H1 (cell line): Measurements from ENCODE around the gene KRTAP12-4. TPM values are rescaled to one million over a fixed set of nuclear protein-coding genes. Genes with fewer than 3 reads are reported as not detected.

ENCODE experiments used
- CTCF ChIA-PET: fragments of 300-600 bp; sonication (Branson Sonifier 250); formaldehyde crosslinking; loops from one replicate; lab custom pipeline; 2021; ENCODE audit not compliant: partially characterized antibody; lab: Charles Lee
- POLR2A ChIA-PET: fragments of 300-600 bp; sonication (Branson Sonifier 250); formaldehyde crosslinking; loops from one replicate; lab custom pipeline; 2021; ENCODE audit warnings: inconsistent platforms; ENCODE audit not compliant: partially characterized antibody; lab: Charles Lee
- DNase-seq, 2 experiments: peaks; one replicate each; pipeline versions ENCODE4 v3.0.0 to v3.0.0-alpha.2; 2010 to 2022; ENCODE audit warnings: low spot score in 2 of 2, low read depth in 1 of 2, mixed read lengths in 1 of 2
- FAIRE-seq: peaks from 2 replicates; lab custom pipeline; 2011; peaks lifted over from hg19 to GRCh38; lab: Jason Lieb, UNC
- H2AFZ ChIP-seq: 2 replicates; pipeline ENCODE4 v1.8.1; 2012; ENCODE audit warnings: low read length, inconsistent platforms
- H2AK5ac ChIP-seq: 2 replicates; pipeline ENCODE4 v1.6.1; 2013; ENCODE audit warnings: low read depth, low read length
- H2BK120ac ChIP-seq: replicated peaks from 2 replicates; pipeline ENCODE3; 2013; ENCODE audit warnings: low read depth, low read length, inconsistent platforms
- H2BK12ac ChIP-seq: 2 replicates; pipeline ENCODE4 v1.6.1; 2013; ENCODE audit warnings: low read depth, low read length
- H2BK15ac ChIP-seq: 2 replicates; pipeline ENCODE4 v1.6.1; 2013; ENCODE audit warnings: low read length
- H2BK20ac ChIP-seq: 2 replicates; pipeline ENCODE4 v1.6.1; 2013; ENCODE audit warnings: low read length
- H2BK5ac ChIP-seq: 2 replicates; pipeline ENCODE4 v1.6.1; 2013; ENCODE audit warnings: low read depth, low read length
- H3K14ac ChIP-seq: 2 replicates; pipeline ENCODE4 v1.6.1; 2013; ENCODE audit warnings: inconsistent platforms; ENCODE audit not compliant: insufficient read length
- H3K18ac ChIP-seq: 2 replicates; pipeline ENCODE4 v1.6.1; 2013; ENCODE audit warnings: low read length; ENCODE audit errors: extremely low read depth
- H3K23ac ChIP-seq: 2 replicates; pipeline ENCODE4 v1.6.1; 2013; ENCODE audit warnings: inconsistent platforms; ENCODE audit not compliant: insufficient read length
- H3K23me2 ChIP-seq: 2 replicates; pipeline ENCODE4 v1.6.1; 2013; ENCODE audit warnings: low read depth, low read length
- H3K27ac ChIP-seq: 2 replicates; pipeline ENCODE4 v1.6.1; 2011; ENCODE audit warnings: low read depth, low read length, inconsistent platforms
- H3K27me3 ChIP-seq, 4 experiments: replicated peaks in 1 of 4; 1 replicate in 1 of 4; 2 replicates in 3 of 4; pipeline versions ENCODE4 v1.6.1 to v1.8.1; 2011 to 2013; ENCODE audit warnings: low read length in 3 of 4, mild to moderate bottlenecking in 3 of 4, inconsistent platforms in 2 of 4, mixed read lengths in 2 of 4, moderate library complexity in 1 of 4; ENCODE audit not compliant: control insufficient read depth in 3 of 4, insufficient read depth in 3 of 4; ENCODE audit errors: extremely low read depth in 1 of 4
- H3K36me3 ChIP-seq, 4 experiments: 2 replicates each; pipeline versions ENCODE4 v1.6.1 to v1.8.1; 2011 to 2013; ENCODE audit warnings: mild to moderate bottlenecking in 4 of 4, low read length in 3 of 4, moderate library complexity in 2 of 4, control low read depth in 1 of 4, inconsistent platforms in 1 of 4; ENCODE audit not compliant: insufficient read depth in 4 of 4, control insufficient read depth in 2 of 4
- H3K4ac ChIP-seq: replicated peaks from 2 replicates; pipeline ENCODE3; 2013; ENCODE audit warnings: low read length, low read depth, mixed read lengths, inconsistent platforms; ENCODE audit not compliant: insufficient read length
- H3K4me1 ChIP-seq, 4 experiments: replicated peaks in 1 of 4; 1 replicate in 1 of 4; 2 replicates in 3 of 4; pipeline versions ENCODE4 v1.6.1 to v1.8.1; 2011 to 2013; ENCODE audit warnings: low read length in 3 of 4, inconsistent platforms in 2 of 4, mixed read lengths in 1 of 4; ENCODE audit not compliant: insufficient read depth in 4 of 4, control insufficient read depth in 3 of 4
- H3K4me2 ChIP-seq, 2 experiments: 2 replicates each; pipeline versions ENCODE4 v1.6.1 to v1.8.1; 2011 to 2013; ENCODE audit warnings: low read depth in 2 of 2, low read length in 2 of 2, control low read depth in 1 of 2, inconsistent platforms in 1 of 2, mild to moderate bottlenecking in 1 of 2; ENCODE audit not compliant: insufficient read depth in 1 of 2
- H3K4me3 ChIP-seq, 4 experiments: fragments of 200-600, 300-600 bp in 1 of 4; sonication (generic), shearing (Covaris generic), sonication (Bioruptor Twin) in 1 of 4; 2 replicates each; pipeline versions ENCODE4 v1.5.1 to v1.8.1; 2011 to 2016; ENCODE audit warnings: low read length in 4 of 4, low read depth in 3 of 4, control low read depth in 2 of 4, inconsistent platforms in 2 of 4, mild to moderate bottlenecking in 2 of 4, mixed read lengths in 1 of 4, moderate library complexity in 1 of 4; ENCODE audit not compliant: insufficient read depth in 2 of 4; ENCODE audit errors: extremely low read depth in 1 of 4
- H3K56ac ChIP-seq: replicated peaks from 2 replicates; pipeline ENCODE3; 2013; ENCODE audit warnings: low read depth, mild to moderate bottlenecking, mixed read lengths, low read length, inconsistent platforms; ENCODE audit not compliant: insufficient read length
- H3K79me1 ChIP-seq: 2 replicates; pipeline ENCODE4 v1.6.1; 2013; ENCODE audit warnings: low read depth, low read length, control low read depth
- H3K79me2 ChIP-seq, 2 experiments: 2 replicates each; pipeline versions ENCODE4 v1.6.1 to v1.8.1; 2012 to 2013; ENCODE audit warnings: low read length in 2 of 2, mild to moderate bottlenecking in 2 of 2, inconsistent platforms in 1 of 2; ENCODE audit not compliant: insufficient read depth in 2 of 2, control insufficient read depth in 1 of 2
- H3K9ac ChIP-seq, 4 experiments: replicated peaks in 1 of 4; 1 replicate in 1 of 4; 2 replicates in 3 of 4; pipeline versions ENCODE4 v1.6.1 to v1.8.1; 2011 to 2013; ENCODE audit warnings: low read depth in 3 of 4, low read length in 3 of 4, control low read depth in 2 of 4, mild to moderate bottlenecking in 2 of 4, moderate library complexity in 2 of 4, inconsistent platforms in 1 of 4; ENCODE audit errors: extremely low read depth in 1 of 4
- H3K9me3 ChIP-seq, 2 experiments: 2 replicates each; pipeline versions ENCODE4 v1.6.1 to v1.8.1; 2012 to 2013; ENCODE audit warnings: mild to moderate bottlenecking in 2 of 2, moderate library complexity in 2 of 2, control low read depth in 1 of 2, inconsistent platforms in 1 of 2, low read depth in 1 of 2, low read length in 1 of 2, mixed read lengths in 1 of 2; ENCODE audit not compliant: insufficient read depth in 2 of 2
- H4K20me1 ChIP-seq, 2 experiments: replicated peaks in 1 of 2; 2 replicates each; pipeline versions ENCODE3 to v1.8.1; 2011 to 2013; ENCODE audit warnings: inconsistent platforms in 2 of 2, low read length in 2 of 2, mild to moderate bottlenecking in 1 of 2; ENCODE audit not compliant: insufficient read depth in 2 of 2, control insufficient read depth in 1 of 2
- H4K5ac ChIP-seq: 2 replicates; pipeline ENCODE4 v1.6.1; 2013; ENCODE audit warnings: low read length, low read depth, mixed read lengths, inconsistent platforms; ENCODE audit not compliant: insufficient read length
- H4K8ac ChIP-seq: 2 replicates; pipeline ENCODE4 v1.8.0; 2013; ENCODE audit warnings: mild to moderate bottlenecking, moderate library complexity, low read length, inconsistent platforms; ENCODE audit not compliant: insufficient read depth; ENCODE audit errors: extremely low read depth
- H4K91ac ChIP-seq: replicated peaks from 2 replicates; pipeline ENCODE3; 2013; ENCODE audit warnings: low read length, mixed read lengths, inconsistent platforms; ENCODE audit not compliant: insufficient read length
- ASH2L ChIP-seq: fragments of 200-600, 300-600 bp; sonication (generic); IDR thresholded peaks from one replicate; pipeline ENCODE4 v1.7.1; 2017; ENCODE audit warnings: low read length
- CHD1 ChIP-seq: IDR thresholded peaks from 2 replicates; pipeline ENCODE4 v1.6.1; 2012; ENCODE audit warnings: low read depth, low read length, improper control_type of control experiment
- FOSL1 ChIP-seq: IDR thresholded peaks from 2 replicates; pipeline ENCODE4 v1.6.1; 2011; ENCODE audit warnings: mild to moderate bottlenecking, low read depth, low read length, moderate library complexity; ENCODE audit not compliant: insufficient read depth
- HDAC6 ChIP-seq: IDR thresholded peaks from one replicate; pipeline ENCODE4 v1.7.1; 2012; ENCODE audit warnings: low read depth, mild to moderate bottlenecking, inconsistent platforms, low read length, moderate library complexity
- JUND ChIP-seq: IDR thresholded peaks from 2 replicates; pipeline ENCODE4 v1.6.1; 2011; ENCODE audit warnings: mild to moderate bottlenecking, improper control_type of control experiment, low read length
- PHF8 ChIP-seq: fragments of 200-600 bp; sonication (generic); conservative IDR thresholded peaks from 2 replicates; pipeline ENCODE4 v1.7.1; 2012; ENCODE audit warnings: low read depth, mild to moderate bottlenecking, inconsistent platforms, low read length, moderate library complexity
- RNF2 ChIP-seq: fragments of 200-900, 300-1000 bp; sonication (generic); IDR thresholded peaks from 2 replicates; pipeline ENCODE4 v1.7.1; 2016; ENCODE audit warnings: borderline replicate concordance, low read depth, mild to moderate bottlenecking, antibody characterized with exemption, low read length; ENCODE audit not compliant: poor library complexity, severe bottlenecking; ENCODE audit errors: missing control alignments
- TAF1 ChIP-seq: IDR thresholded peaks from 2 replicates; pipeline ENCODE4 v1.6.1; 2011; ENCODE audit warnings: mild to moderate bottlenecking, low read depth, low read length
- TAF7 ChIP-seq: optimal IDR thresholded peaks from 2 replicates; pipeline ENCODE3; 2011; ENCODE audit warnings: low read depth, mild to moderate bottlenecking, inconsistent platforms, low read length, moderate library complexity, borderline replicate concordance
- WGBS, 2 experiments: shearing (Covaris generic) in 1 of 2; methylation state at CpG; one replicate each; pipeline versions ENCODE4 v1.1.6 to v1.1.7; 2013 to 2015; ENCODE audit warnings: low lambda C conversion rate in 2 of 2, mixed read lengths in 2 of 2, inconsistent platforms in 1 of 2, low coverage in 1 of 2, missing lambda C conversion rate in 1 of 2; ENCODE audit not compliant: insufficient replicate concordance in 2 of 2, insufficient coverage in 1 of 2, insufficient read length in 1 of 2; ENCODE audit errors: extremely low coverage in 1 of 2, missing lambda C conversion rate in 1 of 2; 5-methylcytosine and 5-hydroxymethylcytosine counted together
- long read RNA-seq, 2 experiments: library from RNA in 1 of 2; library from capped mRNA in 1 of 2; stranded (forward); transcript quantifications; one replicate each; pipeline ENCODE4 v2.0.0, GENCODE V29; 2021; ENCODE audit warnings: inconsistent platforms in 1 of 2
- polyA minus RNA-seq, 3 experiments: library from RNA; depleted of rRNA, polyadenylated mRNA; stranded (reverse); fragments of >200 nt; gene quantifications; 1 replicate in 2 of 3; 2 replicates in 1 of 3; pipeline ENCODE4 v1.2.3, GENCODE V29; 2011
- polyA plus RNA-seq, 7 experiments: library from polyadenylated mRNA; depleted of rRNA in 3 of 7; stranded (reverse) in 5 of 7; unstranded in 2 of 7; fragments of >200 nt in 5 of 7; fragments of 200-250 nt in 2 of 7; gene quantifications; 1 replicate in 5 of 7; 2 replicates in 1 of 7; 4 replicates in 1 of 7; pipeline versions ENCODE4 v1.2.1 to v1.2.3, GENCODE V29; 2011 to 2013; ENCODE audit warnings: missing spikeins in 2 of 7, mixed read lengths in 2 of 7
- total RNA-seq: library from RNA; stranded (reverse); fragmentation: NEBNext Ultra II Directional; extraction: Animal tissue kit (Norgen Biotek cat#: 25700); gene quantifications from 2 replicates; pipeline ENCODE4 v1.2.1, GENCODE V29; 2021
- TF ChIP-seq, protein P1 (sequence below): IDR thresholded peaks from 2 replicates; pipeline ENCODE4 v1.6.1; 2011; ENCODE audit warnings: low read depth, mild to moderate bottlenecking, low read length; ENCODE audit not compliant: insufficient read depth

The KRTAP12-4 gene, protein sequence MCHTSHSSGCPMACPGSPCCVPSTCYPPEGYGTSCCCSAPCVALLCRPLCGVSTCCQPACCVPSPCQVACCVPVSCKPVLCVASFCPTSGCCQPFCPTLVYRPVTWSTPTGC
- not detected in 2 replicates for total RNA-seq
- polyA plus RNA-seq (2011; rRNA removed) = 0.75 TPM in 1 of 2 replicates, not detected in the other
- polyA plus RNA-seq (2011; cell fraction: cytosol; rRNA removed) = not detected
- polyA plus RNA-seq (2011; cell fraction: nucleus; rRNA removed) = 0.70 TPM
- not detected in 4 replicates for polyA plus RNA-seq (2012, experiment 1 of 2)
- not detected for polyA plus RNA-seq (2012, experiment 2 of 2)
- not detected for polyA plus RNA-seq (2013, experiment 1 of 2)
- not detected for polyA plus RNA-seq (2013, experiment 2 of 2)
- polyA minus RNA-seq (2011; rRNA and poly(A)+ RNA removed) = 0.63 and 0.88 TPM in 2 replicates
- polyA minus RNA-seq (2011; cell fraction: cytosol; rRNA and poly(A)+ RNA removed) = not detected
- polyA minus RNA-seq (2011; cell fraction: nucleus; rRNA and poly(A)+ RNA removed) = not detected
- long read RNA-seq, experiment 1 = 0 reads
- long read RNA-seq, experiment 2 = 0 reads

DNA sequence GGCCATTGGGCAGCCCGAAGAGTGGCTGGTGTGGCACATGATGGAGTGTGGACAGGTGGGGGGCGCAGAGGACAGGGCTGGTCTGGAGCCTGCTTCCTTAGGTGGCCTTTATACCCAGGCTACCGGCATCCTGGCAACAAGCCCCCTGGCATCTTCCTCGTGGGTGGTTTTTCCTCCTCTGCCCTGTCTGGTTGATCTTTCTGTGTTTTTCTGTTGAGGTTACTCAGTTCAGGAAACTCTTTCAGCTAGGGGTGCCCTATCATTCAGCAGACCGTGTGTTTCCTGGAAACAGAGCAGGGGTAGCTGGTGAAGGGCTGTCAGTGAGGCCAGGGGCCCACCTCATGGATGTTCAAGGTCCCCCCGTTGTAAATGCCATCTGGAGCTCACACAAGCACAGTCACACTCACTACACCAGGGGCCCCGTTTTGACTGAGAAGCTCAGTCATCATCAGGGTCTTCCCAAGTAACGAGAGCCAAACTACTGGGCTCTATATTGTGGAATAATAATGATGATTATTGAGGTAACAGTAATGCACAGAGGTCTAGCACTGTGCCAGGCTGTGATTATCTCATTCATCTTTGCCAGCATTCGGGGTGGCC is at the start of gene KRTAP12-4:
Gene KRTAP12-4 (minus strand): TSS at position 84 of the 600 bp plus-strand sequence. CDS start 45 bp downstream, at position 39.
- H2BK5ac ChIP-seq = no peak within 1 kb of the TSS
- H3K14ac ChIP-seq = no peak within 1 kb of the TSS
- H3K27ac ChIP-seq = no peak within 1 kb of the TSS
- FAIRE-seq (no peak), DNase-seq (no peak)
- no peak within 1 kb of the TSS for H3K18ac ChIP-seq
- no peak within 1 kb of the TSS for H2BK15ac ChIP-seq
- H3K9me3 ChIP-seq = peaks cover 0 to 4% of the 10 kb centered on the region in 2 experiments; a peak in 2 of 4 replicates
- 0 out of 2 replicates have a peak within 1 kb of the TSS, but pooled peaks have one; percentile 53 for H2AK5ac ChIP-seq
- peaks cover 0 to 2% (median 0%) of the 10 kb centered on the region in 4 experiments; a peak in 1 of 7 replicates for H3K27me3 ChIP-seq
- ChIA-PET POLR2A (no interaction called here), CTCF (interaction anchor here (0.8 kb wide), 1 partner anchor 72 kb away, joined by 3 read pairs; no protein-coding TSS in a partner anchor)
- H3K79me2 ChIP-seq = no peaks in the 10 kb centered on the region
- no peak within 1 kb of the TSS for H2BK120ac ChIP-seq
- peaks cover 0 to 7% (median under 1%) of the 10 kb centered on the region in 4 experiments; a peak in 5 of 7 replicates for H3K4me1 ChIP-seq
- H3K4me3 ChIP-seq = no peak within 1 kb of the TSS
- H3K36me3 ChIP-seq = no peaks in the 10 kb centered on the region
- H3K4me2 ChIP-seq = no peak within 1 kb of the TSS
- no peak within 1 kb of the TSS for H4K91ac ChIP-seq
- no peaks in the 10 kb centered on the region for H4K20me1 ChIP-seq
- H3K79me1 ChIP-seq = no peaks in the 10 kb centered on the region
- H3K23me2 ChIP-seq = no peaks in the 10 kb centered on the region
- WGBS, 2 experiments = 85% methylated on average over 9 of the region's 9 CpGs; no CpG with 5 or more reads in 1 of the 2 experiments
- no peak within 1 kb of the TSS for H3K4ac ChIP-seq
- H4K8ac ChIP-seq = no peak within 1 kb of the TSS
- H2AFZ ChIP-seq = no peak within 1 kb of the TSS
- no peak within 1 kb of the TSS for H2BK12ac ChIP-seq
- no peak within 1 kb of the TSS for H3K23ac ChIP-seq
- H2BK20ac ChIP-seq = no peak within 1 kb of the TSS
- H3K56ac ChIP-seq = no peak within 1 kb of the TSS
- H4K5ac ChIP-seq = no peak within 1 kb of the TSS
- no peak within 1 kb of the TSS for H3K9ac ChIP-seq
- TF ChIP-seq, protein P1, sequence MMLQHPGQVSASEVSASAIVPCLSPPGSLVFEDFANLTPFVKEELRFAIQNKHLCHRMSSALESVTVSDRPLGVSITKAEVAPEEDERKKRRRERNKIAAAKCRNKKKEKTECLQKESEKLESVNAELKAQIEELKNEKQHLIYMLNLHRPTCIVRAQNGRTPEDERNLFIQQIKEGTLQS = no peak
- TF ChIP-seq PHF8 = no peak
- TF ChIP-seq TAF7 = no peak
- TF ChIP-seq HDAC6 = no peak
- TF ChIP-seq ASH2L = no peak
- TF ChIP-seq JUND = no peak
- no peak for TF ChIP-seq TAF1
- no peak for TF ChIP-seq RNF2
- no peak for TF ChIP-seq CHD1
- TF ChIP-seq FOSL1 = no peak
